HG03108 (cell line): ENCODE results near the gene TSPAN18.

Source experiments
- ATAC-seq: cut with Tn5 transposase; IDR thresholded peaks from one replicate; pipeline ENCODE4 v1.9.1; 2021; ENCODE audit warnings: moderate library complexity; ENCODE audit not compliant: unreplicated experiment

The TSPAN18 gene

GRCh38 chr11:44840085-44840478 is 113.3 kb downstream of the TSPAN18 start:
- no peak for ATAC-seq

DNA sequence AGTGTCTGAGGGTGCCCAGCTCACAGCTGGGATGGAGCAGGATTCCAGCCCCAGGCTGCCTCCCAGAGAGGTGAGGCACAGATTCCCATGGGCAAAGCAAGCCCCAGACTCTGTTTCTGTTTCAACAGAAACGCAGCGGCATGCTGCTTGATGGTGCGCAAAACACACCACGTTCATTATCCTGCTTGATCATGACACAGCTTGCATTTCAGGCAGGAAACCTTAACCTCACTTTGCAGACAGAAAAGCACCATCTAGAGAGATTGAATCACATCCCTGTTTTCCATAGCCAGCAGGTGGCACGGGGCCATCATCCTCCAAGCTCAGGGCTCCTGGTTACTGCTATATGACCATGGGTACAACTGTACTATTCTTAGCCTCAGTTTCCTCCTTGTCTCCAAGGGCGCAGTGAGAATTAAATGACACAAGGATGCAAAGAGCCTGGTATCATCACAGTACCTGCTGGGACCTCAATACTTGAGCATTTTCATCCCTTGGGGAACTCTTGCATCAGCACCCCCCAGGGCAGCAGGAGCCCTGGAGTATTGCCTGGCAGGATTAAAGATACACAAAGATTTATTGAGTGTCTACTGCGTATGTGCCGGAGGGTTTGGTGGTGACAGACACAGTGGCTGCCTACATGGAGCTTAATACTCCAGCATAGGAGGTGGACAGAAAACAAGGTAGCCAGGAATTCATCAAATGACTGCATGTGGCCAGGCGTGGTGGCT is 113.9 kb downstream of the TSPAN18 start:
- ATAC-seq: no peak

GRCh38 chr11:44842220-44842619 is 115.5 kb downstream of the TSPAN18 start:
- ATAC-seq: no peak

DNA sequence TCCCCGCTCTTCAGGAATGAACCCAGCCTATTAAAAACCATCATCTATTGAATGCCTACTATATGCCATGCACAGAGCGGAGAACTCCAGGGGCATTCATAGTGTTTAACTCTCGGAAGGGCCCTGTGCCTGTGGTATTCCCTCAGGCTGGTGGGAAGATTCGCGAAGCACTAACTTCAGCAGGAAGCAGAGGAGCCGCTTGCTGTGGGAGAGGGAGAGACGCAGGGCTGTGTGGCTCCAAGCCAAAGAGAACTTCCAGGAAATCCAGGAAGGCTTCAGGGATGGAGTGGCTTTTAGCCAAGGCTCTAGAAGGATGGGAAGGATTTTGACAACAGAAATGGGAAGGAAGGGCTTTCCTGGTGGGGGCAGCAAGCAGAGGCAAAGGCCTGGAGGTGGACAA is 120.1 kb downstream of the TSPAN18 start:
- ATAC-seq: no peak

DNA sequence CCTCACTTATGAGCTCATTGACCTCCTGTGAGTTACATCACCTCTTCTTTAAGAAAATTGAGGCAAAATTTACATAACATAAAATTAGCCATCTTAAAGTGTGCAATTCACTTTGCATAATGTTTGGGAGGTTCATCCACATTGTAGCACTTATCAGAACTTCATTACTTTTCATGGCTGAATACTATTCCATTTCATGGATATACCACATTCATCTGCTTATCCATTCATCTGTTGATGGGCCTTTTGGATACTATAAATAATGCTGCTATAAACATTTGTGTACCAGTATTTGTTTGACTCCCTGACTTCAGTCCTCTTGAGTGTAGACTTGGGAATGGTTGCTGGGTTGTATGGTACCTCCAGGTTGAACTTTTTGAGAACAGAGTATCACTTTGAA is 120.6 kb downstream of the TSPAN18 start:
- no peak for ATAC-seq

GRCh38 chr11:44848203-44848962 is 121.6 kb downstream of the TSPAN18 start:
- ATAC-seq: no peak

DNA sequence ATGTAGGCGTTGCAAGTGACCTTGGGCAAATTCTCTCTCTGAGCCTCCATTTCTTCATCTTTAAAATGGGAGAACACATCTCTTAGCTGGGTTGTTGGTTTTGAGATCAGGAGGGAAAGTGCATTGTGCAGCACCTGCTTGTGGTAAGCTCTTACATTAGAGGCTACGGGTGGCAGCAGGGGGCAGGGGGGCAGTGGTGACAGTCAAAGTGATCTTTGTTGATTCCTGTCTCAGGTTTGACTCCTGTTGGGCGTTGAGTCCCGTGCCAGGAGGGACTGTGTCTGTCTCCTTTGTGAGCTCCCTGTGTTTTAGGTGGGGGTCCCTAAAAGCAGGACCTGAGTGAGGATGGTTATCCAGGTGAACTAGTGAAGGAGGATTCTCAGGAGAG is 122.2 kb downstream of the TSPAN18 start:
- ATAC-seq: no peak

GRCh38 chr11:44849424-44849823 is 122.7 kb downstream of the TSPAN18 start:
- ATAC-seq: no peak

DNA sequence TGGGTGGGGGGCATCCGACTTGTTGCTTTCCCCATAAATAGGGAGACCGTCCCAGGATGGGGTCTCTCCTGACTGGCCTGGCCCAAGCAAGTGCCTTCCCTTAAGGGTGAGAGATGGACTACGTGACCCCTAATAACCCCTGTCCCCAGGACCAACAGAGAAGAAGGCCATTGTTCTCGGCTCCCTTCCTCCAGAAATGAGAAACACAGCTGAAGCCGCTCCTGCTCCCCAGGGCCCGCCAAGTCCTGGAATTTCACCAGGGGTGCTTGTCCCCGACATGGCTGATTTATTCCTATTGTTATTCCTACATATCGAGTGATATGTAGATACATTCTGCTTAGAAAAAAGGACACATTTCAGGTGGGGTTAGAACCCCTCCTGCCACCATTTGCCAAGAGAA is 123.2 kb downstream of the TSPAN18 start:
- ATAC-seq: no peak

DNA sequence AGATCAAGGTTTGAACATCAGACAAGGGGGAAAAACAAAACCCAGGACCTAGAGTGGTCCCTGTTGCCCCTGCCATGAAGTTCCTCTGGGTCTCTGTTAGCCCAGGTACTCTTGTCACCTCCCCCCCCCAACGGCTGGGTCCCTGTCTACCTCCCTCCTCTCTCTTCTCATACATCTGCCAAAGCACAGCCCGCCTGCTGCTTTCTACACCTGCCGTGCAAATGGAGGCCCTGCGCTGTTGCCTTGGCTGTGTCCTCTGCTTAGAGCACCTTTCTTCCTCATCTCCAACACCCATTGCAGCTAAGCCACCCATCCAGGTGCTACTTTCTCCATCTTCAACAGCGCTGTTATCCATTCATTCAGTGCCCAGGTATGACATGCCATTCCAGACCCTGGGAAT is 124.7 kb downstream of the TSPAN18 start:
- ATAC-seq: no peak

DNA sequence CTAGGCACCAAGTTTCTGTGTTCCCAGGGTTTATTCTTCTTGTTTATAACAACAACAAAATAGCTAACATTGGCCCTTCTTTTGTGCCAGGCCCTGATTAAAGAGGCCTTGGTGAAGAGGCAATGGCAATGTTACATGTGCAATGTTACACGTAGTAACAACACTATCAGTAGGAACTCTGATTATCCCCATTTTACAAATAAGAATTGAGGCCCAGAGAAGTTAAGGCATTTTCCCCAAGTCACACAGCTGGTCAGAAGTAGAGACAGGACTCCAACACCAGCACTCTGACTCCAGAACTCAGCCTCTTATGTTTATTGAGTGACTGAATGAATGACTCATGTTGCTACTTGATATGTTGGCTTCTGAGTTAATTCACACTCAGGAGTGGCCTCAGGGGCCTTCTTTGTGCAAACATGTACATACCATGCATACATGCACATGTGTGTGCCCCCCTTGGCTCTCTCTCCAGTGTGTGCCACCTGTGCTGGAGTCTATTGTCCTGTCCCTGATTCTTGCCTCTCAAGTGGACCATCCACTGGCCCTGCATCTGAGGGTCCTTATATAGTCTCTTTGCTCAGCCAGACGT is 125.5 kb downstream of the TSPAN18 start:
- no peak for ATAC-seq

GRCh38 chr11:44852952-44853351 is 126.2 kb downstream of the TSPAN18 start:
- ATAC-seq: no peak

GRCh38 chr11:44853666-44854065 is 126.9 kb downstream of the TSPAN18 start:
- ATAC-seq: no peak

- no peak for ATAC-seq
These were observed 127.3 kb downstream of the TSPAN18 start for GRCh38 chr11:44854086-44854485.

GRCh38 chr11:44854741-44855492 is 128.2 kb downstream of the TSPAN18 start:
- ATAC-seq: no peak

DNA sequence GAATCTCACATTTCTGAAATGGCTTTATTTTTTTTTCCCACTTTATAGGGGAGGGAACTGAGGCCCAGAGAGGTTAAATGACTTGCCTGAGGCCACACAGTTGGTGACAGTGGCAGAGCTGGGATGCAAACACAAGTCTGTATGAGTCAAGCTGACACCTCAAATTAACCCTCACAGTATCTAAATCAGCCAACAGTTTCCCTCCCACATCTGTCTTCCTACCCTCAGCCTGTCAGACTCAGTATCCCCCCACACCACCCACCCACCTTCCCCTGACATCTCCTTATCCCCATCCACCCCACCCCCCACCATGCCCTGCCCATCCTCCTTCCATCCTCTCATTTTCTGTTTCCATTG is 128.7 kb downstream of the TSPAN18 start:
- no peak for ATAC-seq

GRCh38 chr11:44857490-44858090 is 130.8 kb downstream of the TSPAN18 start:
- ATAC-seq: no peak

- ATAC-seq: no peak
These were observed 132.2 kb downstream of the TSPAN18 start for GRCh38 chr11:44858796-44859527.

- no peak for ATAC-seq
These were observed 132.8 kb downstream of the TSPAN18 start for GRCh38 chr11:44859528-44859925.

GRCh38 chr11:44860346-44860745 is 133.6 kb downstream of the TSPAN18 start:
- no peak for ATAC-seq
